COR-L47 (cell line): ENCODE results near the gene TNFAIP2.

Experiments used
- DNase-seq: peaks from one replicate; lab custom pipeline; 2025; lab: John Stamatoyannopoulos, UW

The TNFAIP2 gene

GRCh38 chr14:103122947-103123633, at the start of gene TNFAIP2:
Gene TNFAIP2 (plus strand): TSS chr14:103123461. CDS start chr14:103126458, 2,997 bp downstream.
- DNase-seq = peak; percentile 79

GRCh38 chr14:103073876-103074728, 49.2 kb upstream of the TNFAIP2 start:
- no peak for DNase-seq

GRCh38 chr14:103074729-103075367, 48.4 kb upstream of the TNFAIP2 start:
- no peak for DNase-seq

GRCh38 chr14:103078420-103078749, 44.9 kb upstream of the TNFAIP2 start:
- DNase-seq = peak; percentile 96

GRCh38 chr14:103078860-103079587, 44.2 kb upstream of the TNFAIP2 start:
- DNase-seq = no peak

GRCh38 chr14:103081951-103082350, 41.3 kb upstream of the TNFAIP2 start:
- no peak for DNase-seq

- DNase-seq = no peak
Measured at GRCh38 chr14:103084021-103084919, 39.0 kb upstream of the TNFAIP2 start, which contains the start of gene LBHD2. Gene LBHD2 (plus strand): TSS chr14:103084210. CDS start chr14:103086013, 1,803 bp downstream.

- DNase-seq = no peak
Measured at GRCh38 chr14:103085106-103086091, 37.9 kb upstream of the TNFAIP2 start.

GRCh38 chr14:103086771-103087342, 36.4 kb upstream of the TNFAIP2 start:
- DNase-seq = no peak

- peak; percentile 46 for DNase-seq
Measured at GRCh38 chr14:103087343-103087835, 35.9 kb upstream of the TNFAIP2 start.

- no peak for DNase-seq
Measured at GRCh38 chr14:103088921-103089320, 34.3 kb upstream of the TNFAIP2 start.

- DNase-seq = no peak
Measured at GRCh38 chr14:103089386-103090335, 33.6 kb upstream of the TNFAIP2 start.

- no peak for DNase-seq
Measured at GRCh38 chr14:103090481-103091020, 32.7 kb upstream of the TNFAIP2 start.

- no peak for DNase-seq
Measured at GRCh38 chr14:103091041-103091882, 32.0 kb upstream of the TNFAIP2 start.

GRCh38 chr14:103091883-103092222, 31.4 kb upstream of the TNFAIP2 start:
- no peak for DNase-seq

GRCh38 chr14:103093856-103094405, 29.3 kb upstream of the TNFAIP2 start:
- DNase-seq = no peak
